ENCODE data around the gene MIXL1.

MIXL1 gene

GRCh38 chr1:226255380-226255779 is 31.9 kb downstream of the MIXL1 start:
- no peak overlapping the region for H3K27ac ChIP-seq
- TF ChIP-seq ZFX (IDR thresholded peaks at IDR 0.05; ENCODE audit: borderline replicate concordance) (no peak), CTCF (IDR thresholded peaks at IDR 0.05) (no peak)

DNA sequence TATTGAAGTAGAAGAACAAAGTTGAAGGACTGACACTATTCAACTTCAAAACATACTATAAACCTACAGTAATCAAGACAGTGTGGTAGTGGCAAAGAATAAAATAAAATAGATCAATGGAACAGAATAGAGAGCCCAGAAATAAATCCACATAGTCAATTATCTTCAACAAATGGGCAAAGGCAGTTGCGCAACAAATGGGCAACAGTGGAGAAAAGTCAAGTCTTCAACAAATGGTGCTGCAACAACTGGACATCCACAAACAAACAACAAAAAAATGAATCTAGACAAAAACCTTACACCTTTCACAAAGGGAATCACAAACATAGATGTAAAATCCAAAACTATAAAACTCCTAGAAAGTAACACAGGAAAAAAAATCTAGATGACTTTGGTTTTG is 38.4 kb downstream of the MIXL1 start:
- H3K27ac ChIP-seq = no peak overlapping the region
- TF ChIP-seq CTCF (IDR thresholded peaks at IDR 0.05) (no peak), ZFX (IDR thresholded peaks at IDR 0.05; ENCODE audit: borderline replicate concordance) (no peak)

DNA sequence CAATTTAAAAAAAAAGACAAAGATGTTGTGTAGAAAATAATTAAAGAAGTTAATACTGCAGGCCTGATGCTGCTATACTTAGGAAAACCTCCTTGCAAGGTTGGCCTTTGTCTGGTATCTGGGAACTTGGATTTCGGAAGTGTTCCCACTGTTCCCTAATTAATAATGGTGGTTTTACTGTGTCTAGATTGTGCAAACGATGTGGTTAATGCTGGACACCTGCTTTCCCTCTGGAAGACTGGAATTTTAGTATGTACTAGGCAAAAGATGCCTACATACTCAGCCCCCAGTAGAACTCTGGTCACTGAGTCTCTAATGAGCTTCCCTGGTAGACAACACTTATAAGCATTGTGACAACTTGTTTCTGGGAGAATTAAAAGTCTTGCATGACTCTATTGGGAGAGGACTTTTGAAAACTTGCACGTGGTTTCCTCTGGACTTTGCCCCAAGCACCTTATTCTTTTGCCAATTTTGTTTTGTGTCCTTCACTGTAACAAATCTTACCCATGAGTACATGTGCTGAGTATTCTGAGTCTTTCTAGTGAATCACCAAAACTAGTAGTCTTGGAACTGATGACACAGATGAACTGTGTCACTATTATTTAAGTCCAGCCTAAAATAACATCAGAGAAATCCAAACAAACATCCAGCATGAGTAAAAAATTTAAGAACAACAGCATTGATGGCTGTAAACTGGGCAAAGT is 45.1 kb downstream of the MIXL1 start:
- H3K27ac ChIP-seq = peak overlapping the region; percentile 77

DNA sequence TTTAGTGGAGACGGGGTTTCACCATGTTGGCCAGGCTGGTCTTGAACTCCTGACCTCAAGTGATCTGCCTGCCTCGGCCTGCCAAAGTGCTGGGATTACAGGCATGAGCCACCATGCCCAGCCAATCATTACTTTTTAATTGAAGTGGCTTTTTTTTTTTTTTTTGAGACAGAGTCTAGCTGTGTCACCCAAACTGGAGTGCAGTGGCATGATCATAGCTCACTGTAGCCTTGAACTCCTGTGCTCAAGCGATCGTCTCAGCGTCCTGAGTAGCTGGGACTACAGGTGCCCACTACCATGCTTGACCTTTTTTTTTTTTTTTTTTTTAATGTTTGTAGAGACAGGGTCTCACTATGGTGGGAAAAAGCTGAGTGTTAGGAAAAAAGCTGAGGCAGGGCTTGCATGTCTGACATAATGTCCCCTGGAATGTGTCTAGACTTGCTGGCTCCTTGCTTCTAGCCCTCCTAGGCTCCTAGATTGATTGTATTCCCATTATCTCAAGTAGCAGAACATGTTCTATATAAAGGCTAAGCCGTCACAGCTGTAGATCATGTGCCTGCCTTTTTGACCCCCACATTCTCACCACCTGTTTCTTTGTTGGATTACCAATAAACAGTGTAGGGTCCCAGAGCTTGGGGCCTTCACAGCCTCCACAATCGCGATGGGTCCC is 48.9 kb downstream of the MIXL1 start:
- peak overlapping the region; percentile 77 for H3K27ac ChIP-seq

More for the DNA sequence above, 45.1 kb downstream of the MIXL1 start:
- TF ChIP-seq ZFX (IDR thresholded peaks at IDR 0.05; ENCODE audit: borderline replicate concordance) (no peak), CTCF (IDR thresholded peaks at IDR 0.05) (no peak)

- no peak overlapping the region for H3K27ac ChIP-seq
- TF ChIP-seq ZFX (IDR thresholded peaks at IDR 0.05; ENCODE audit: borderline replicate concordance) (no peak), CTCF (IDR thresholded peaks at IDR 0.05) (no peak)
Observed at GRCh38 chr1:226274138-226274537, 50.7 kb downstream of the MIXL1 start.

- no peak for TF ChIP-seq CTCF (IDR thresholded peaks at IDR 0.05)
- TF ChIP-seq ZFX (IDR thresholded peaks at IDR 0.05; ENCODE audit: borderline replicate concordance) = no peak
- no peak overlapping the region for H3K27ac ChIP-seq
Observed at GRCh38 chr1:226276077-226276682, 52.7 kb downstream of the MIXL1 start.

Measured in 22Rv1 (cell line).